Adrenal gland (tissue), 12 donors: ENCODE data around the gene SMAD4. TPM values are rescaled to one million over a fixed set of nuclear protein-coding genes. Genes with fewer than 3 reads are reported as not detected.

ENCODE experiments used
- DNase-seq, 7 donors: peaks; one replicate each; pipeline ENCODE4 v3.0.0-alpha.2; 2019 to 2020
- H3K27ac ChIP-seq, 5 donors: fragments of 200-600 bp; sonication (generic) in 4 of 5; 1 replicate in 3 of 5; 2 replicates in 2 of 5; pipeline versions ENCODE4 v1.5.1 to v1.8.0; 2016 to 2020; ENCODE audit warnings: mild to moderate bottlenecking in 1 of 5
- H3K27me3 ChIP-seq: fragments of 200-600 bp; 2 replicates; pipeline ENCODE4 v1.8.0; 2021
- H3K36me3 ChIP-seq, 2 donors: fragments of 200-600 bp; replicated peaks in 1 of 2; 1 replicate in 1 of 2; 2 replicates in 1 of 2; pipeline versions ENCODE4 v1.5.1 to v1.8.0; 2018 to 2022
- H3K4me1 ChIP-seq, 2 donors: fragments of 200-600 bp; replicated peaks in 1 of 2; 1 replicate in 1 of 2; 2 replicates in 1 of 2; pipeline versions ENCODE4 v1.5.1 to v1.8.0; 2018 to 2021
- H3K4me3 ChIP-seq, 4 donors: fragments of 200-600 bp; sonication (generic) in 3 of 4; one replicate each; pipeline ENCODE4 v1.5.1; 2016 to 2018
- H3K9me3 ChIP-seq, 3 donors: fragments of 200-600 bp; sonication (generic) in 1 of 3; replicated peaks in 1 of 3; 1 replicate in 2 of 3; 2 replicates in 1 of 3; pipeline versions ENCODE4 v1.5.1 to v1.8.0; 2016 to 2021
- POLR2A ChIP-seq, 2 donors: fragments of 450-650 bp; IDR thresholded peaks; one replicate each; pipeline ENCODE4 v1.6.1; 2017; ENCODE audit warnings: antibody characterized with exemption in 2 of 2, mild to moderate bottlenecking in 2 of 2, moderate library complexity in 1 of 2
- WGBS, 4 donors: extraction: QIAGEN DNeasy Blood & Tissue Kit in 2 of 4; methylation state at CpG; one replicate each; pipeline versions ENCODE4 v1.1.5 to v1.1.7; 2013 to 2017; 5-methylcytosine and 5-hydroxymethylcytosine counted together
- intact Hi-C, 2 donors: fragments of 100-400 bp; cut with DNase I; formaldehyde crosslinking; loops; one replicate each; pipeline versions ENCODE4 v1.14.1 to v1.15.0; 2022 to 2023
- polyA plus RNA-seq, 3 donors: library from polyadenylated mRNA; stranded (reverse); fragments of 200-250 nt in 2 of 3; fragments of 350-450 nt in 1 of 3; fragmentation: Illumina TruSeq in 1 of 3; extraction: RNeasy Lipid Tissue Mini Kit (QIAGEN cat#74804) in 1 of 3; gene quantifications; one replicate each; pipeline ENCODE4 v1.2.3, GENCODE V29; 2013 to 2014
- total RNA-seq, 9 donors: library from RNA; depleted of rRNA in 4 of 9; stranded (reverse); fragments of >200 nt in 4 of 9; fragments of 120-200 nt in 1 of 9; fragmentation: NEBNext Ultra II Directional in 1 of 9; extraction: Animal tissue kit (Norgen Biotek cat#: 25700) in 1 of 9; gene quantifications; one replicate each; pipeline versions ENCODE4 v1.1.0 to v1.2.4, GENCODE V29; 2013 to 2023
- TF ChIP-seq, protein P1 (sequence below), 6 experiments: fragments of 450-650 bp in 4 of 6; fragments of 200-600 bp in 2 of 6; sonication (generic) in 1 of 6; IDR thresholded peaks; 1 replicate in 5 of 6; 2 replicates in 1 of 6; pipeline versions ENCODE4 v1.5.1 to v1.8.0; 2016 to 2021; ENCODE audit warnings: antibody characterized with exemption in 6 of 6, mild to moderate bottlenecking in 2 of 6, moderate library complexity in 1 of 6
- donor health status: healthy with polysubstance abuse.
- donor health status: Bipolar disorder and iron deficiency.
- donor health status: DM: yes; HTN: yes; CAD: no.
- donor health status: DM: no; HTN: no; CAD: no.
- donor health status: DM: no; HTN: no; CAD: no.
- donor health status: DM: yes; HTN: yes; CAD: no.

Gene SMAD4
- total and polyA plus RNA-seq, 12 donors: 9.0 to 151 (median 90.1) TPM

DNA sequence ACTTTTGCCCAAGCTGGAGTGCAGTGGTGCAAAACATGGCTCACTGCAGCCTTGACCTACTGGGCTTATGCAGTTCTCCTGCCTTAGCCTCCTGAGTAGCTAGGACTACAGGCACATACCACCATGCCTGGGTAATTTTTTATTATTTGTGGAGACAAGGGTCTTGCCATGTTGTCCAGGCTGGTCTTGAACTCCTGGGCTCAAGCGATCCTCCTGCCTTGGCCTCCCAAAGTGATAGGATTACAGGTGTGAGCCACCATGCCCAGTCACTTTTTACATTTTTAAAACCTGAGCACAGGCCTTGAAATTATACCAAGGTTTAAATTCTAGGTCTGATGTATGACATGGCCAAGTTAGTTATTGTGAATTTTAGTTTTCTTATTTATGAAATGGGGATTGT is 18.2 kb downstream of the SMAD4 start:
- Histone ChIP-seq H3K9me3 (no peaks in the 10 kb centered on the region), H3K27me3 (no peaks in the 10 kb centered on the region), H3K4me3 (no peak overlapping the region), H3K4me1 (peaks cover 0 to 26% of the 10 kb centered on the region in 2 donors), H3K27ac (no peak overlapping the region), H3K36me3 (peaks cover 0 to 20% of the 10 kb centered on the region in 2 donors)
- WGBS, 4 donors: 92 to 100% (median 100%) methylated on average over 1 of the region's 1 CpG
- DNase-seq: no peak
- intact Hi-C loops: loop anchor here in 1 of 2 donors (10.0 kb wide), 1 partner anchor 73 kb away; no protein-coding TSS in a partner anchor
- TF ChIP-seq POLR2A (IDR thresholded peaks at IDR 0.05): no peak
- TF ChIP-seq, protein P1, sequence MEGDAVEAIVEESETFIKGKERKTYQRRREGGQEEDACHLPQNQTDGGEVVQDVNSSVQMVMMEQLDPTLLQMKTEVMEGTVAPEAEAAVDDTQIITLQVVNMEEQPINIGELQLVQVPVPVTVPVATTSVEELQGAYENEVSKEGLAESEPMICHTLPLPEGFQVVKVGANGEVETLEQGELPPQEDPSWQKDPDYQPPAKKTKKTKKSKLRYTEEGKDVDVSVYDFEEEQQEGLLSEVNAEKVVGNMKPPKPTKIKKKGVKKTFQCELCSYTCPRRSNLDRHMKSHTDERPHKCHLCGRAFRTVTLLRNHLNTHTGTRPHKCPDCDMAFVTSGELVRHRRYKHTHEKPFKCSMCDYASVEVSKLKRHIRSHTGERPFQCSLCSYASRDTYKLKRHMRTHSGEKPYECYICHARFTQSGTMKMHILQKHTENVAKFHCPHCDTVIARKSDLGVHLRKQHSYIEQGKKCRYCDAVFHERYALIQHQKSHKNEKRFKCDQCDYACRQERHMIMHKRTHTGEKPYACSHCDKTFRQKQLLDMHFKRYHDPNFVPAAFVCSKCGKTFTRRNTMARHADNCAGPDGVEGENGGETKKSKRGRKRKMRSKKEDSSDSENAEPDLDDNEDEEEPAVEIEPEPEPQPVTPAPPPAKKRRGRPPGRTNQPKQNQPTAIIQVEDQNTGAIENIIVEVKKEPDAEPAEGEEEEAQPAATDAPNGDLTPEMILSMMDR (IDR thresholded peaks at IDR 0.05): no peak

- Histone ChIP-seq H3K27ac (no peak overlapping the region), H3K27me3 (no peaks in the 10 kb centered on the region), H3K9me3 (no peaks in the 10 kb centered on the region), H3K4me1 (peaks cover 0 to 23% of the 10 kb centered on the region in 2 donors), H3K36me3 (peaks cover 0 to 20% of the 10 kb centered on the region in 2 donors), H3K4me3 (no peak overlapping the region)
- TF ChIP-seq, protein P1 (IDR thresholded peaks at IDR 0.05): no peak
- TF ChIP-seq POLR2A (IDR thresholded peaks at IDR 0.05): no peak
- WGBS, 4 donors: 90 to 98% (median 97%) methylated on average over 2 of the region's 2 CpGs
- intact Hi-C loops: loop anchor here in 1 of 2 donors (10.0 kb wide), 1 partner anchor 74 kb away; no protein-coding TSS in a partner anchor
- no peak for DNase-seq
Observed at GRCh38 chr18:51049137-51049536, 19.1 kb downstream of the SMAD4 start.

- intact Hi-C loops: loop anchor here in 1 of 2 donors (5.0 kb wide), 1 partner anchor 234 kb away; no protein-coding TSS in a partner anchor
- H3K27me3 ChIP-seq: no peaks in the 10 kb centered on the region
- TF ChIP-seq POLR2A (IDR thresholded peaks at IDR 0.05): no peak
- TF ChIP-seq, protein P1 (IDR thresholded peaks at IDR 0.05): peak; percentile 59 to 85 (median 73)
- H3K4me1 ChIP-seq: peaks cover 0 to 3% of the 10 kb centered on the region in 2 donors
- no peak overlapping the region for H3K4me3 ChIP-seq
- peaks cover 0 to 20% of the 10 kb centered on the region in 2 donors for H3K36me3 ChIP-seq
- peak in 1 of 7 donors; percentile 24 for DNase-seq
- no peak overlapping the region for H3K27ac ChIP-seq
- WGBS, 4 donors: 41 to 48% (median 44%) methylated on average over 2 of the region's 2 CpGs
- H3K9me3 ChIP-seq: no peaks in the 10 kb centered on the region
Observed at GRCh38 chr18:51051105-51051712, 21.2 kb downstream of the SMAD4 start.

DNA sequence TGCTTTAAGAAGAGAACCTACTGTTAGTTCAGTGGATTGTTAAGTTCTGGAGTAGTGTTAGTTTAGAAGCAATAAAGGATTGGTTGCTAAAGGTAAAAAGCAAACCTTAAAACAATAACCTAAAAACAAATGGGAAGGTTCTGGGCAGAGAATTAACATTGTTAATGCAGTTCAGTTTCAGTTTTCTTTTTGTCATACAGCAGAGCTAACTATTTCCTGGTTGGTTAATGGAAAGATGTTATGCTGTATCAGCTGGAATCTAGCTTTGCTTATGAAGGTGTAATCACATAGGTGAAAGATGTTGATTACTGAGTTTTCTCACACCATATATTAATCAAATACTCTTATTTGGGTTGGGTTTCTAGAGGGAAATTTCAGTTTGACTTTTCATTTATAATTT is 23.8 kb downstream of the SMAD4 start:
- intact Hi-C loops: loop anchor here in 1 of 2 donors (5.0 kb wide), 1 partner anchor 237 kb away; no protein-coding TSS in a partner anchor
- Histone ChIP-seq H3K9me3 (no peaks in the 10 kb centered on the region), H3K4me1 (no peaks in the 10 kb centered on the region), H3K27ac (no peak overlapping the region), H3K4me3 (no peak overlapping the region), H3K27me3 (no peaks in the 10 kb centered on the region), H3K36me3 (peaks cover 0 to 20% of the 10 kb centered on the region in 2 donors)
- no peak for DNase-seq
- TF ChIP-seq POLR2A (IDR thresholded peaks at IDR 0.05): no peak
- TF ChIP-seq, protein P1 (IDR thresholded peaks at IDR 0.05): no peak
